Measurements from ENCODE around the gene SDHA. TPM values are rescaled to one million over a fixed set of nuclear protein-coding genes. Genes with fewer than 3 reads are reported as not detected.

Gene SDHA
- polyA plus RNA-seq, 1 donor from 2014 or later: 70.4 TPM

GRCh38 chr5:173392-174290 is 44.5 kb upstream of the SDHA start:
- H3K9me3 ChIP-seq (ENCODE audit: low read length): no peaks in the 10 kb centered on the region
- no peak overlapping the region for H3K4me3 ChIP-seq (ENCODE audit: low read length)
- no peak overlapping the region for H3K27ac ChIP-seq (ENCODE audit: low read length)
- no peak overlapping the region for H2AFZ ChIP-seq (ENCODE audit: low read depth, low read length)
- no peaks in the 10 kb centered on the region for H3K79me2 ChIP-seq (replicated peaks; ENCODE audit: insufficient read depth, low read length)
- H3F3A ChIP-seq (ENCODE audit: insufficient read depth, low read length, poor library complexity, severe bottlenecking): no peaks in the 10 kb centered on the region
- no peak overlapping the region for H3K9ac ChIP-seq (ENCODE audit: low read length)
- no peak for TF ChIP-seq MXI1 (conservative IDR thresholded peaks at IDR 0.05; ENCODE audit: poor library complexity, severe bottlenecking)
- no peak for TF ChIP-seq EP300 (conservative IDR thresholded peaks at IDR 0.05; ENCODE audit: poor library complexity, severe bottlenecking)
- TF ChIP-seq REST (IDR thresholded peaks at IDR 0.05; ENCODE audit: borderline replicate concordance): no peak
- TF ChIP-seq TAF1 (IDR thresholded peaks at IDR 0.05; ENCODE audit: low read depth): no peak
- TF ChIP-seq EZH2 (IDR thresholded peaks at IDR 0.05; ENCODE audit: borderline replicate concordance, insufficient read depth, low read length, poor library complexity, severe bottlenecking): no peak
- TF ChIP-seq POLR2AphosphoS5 (IDR thresholded peaks at IDR 0.05): no peak
- TF ChIP-seq RAD21 (conservative IDR thresholded peaks at IDR 0.05): no peak
- TF ChIP-seq SMC3 (conservative IDR thresholded peaks at IDR 0.05; ENCODE audit: poor library complexity): no peak
- TF ChIP-seq CTCF (IDR thresholded peaks at IDR 0.05; ENCODE audit: poor library complexity, severe bottlenecking): no peak
- no peak overlapping the region for H3K4me2 ChIP-seq (ENCODE audit: low read length)
- no peaks in the 10 kb centered on the region for H3K36me3 ChIP-seq (ENCODE audit: insufficient read depth, low read length)
- H3K9me2 ChIP-seq (ENCODE audit: insufficient read depth, low read length): no peaks in the 10 kb centered on the region
- H4K20me1 ChIP-seq (ENCODE audit: insufficient read depth): no peaks in the 10 kb centered on the region
- no peaks in the 10 kb centered on the region for H3K27me3 ChIP-seq (ENCODE audit: insufficient read depth, low read depth, low read length)

DNA sequence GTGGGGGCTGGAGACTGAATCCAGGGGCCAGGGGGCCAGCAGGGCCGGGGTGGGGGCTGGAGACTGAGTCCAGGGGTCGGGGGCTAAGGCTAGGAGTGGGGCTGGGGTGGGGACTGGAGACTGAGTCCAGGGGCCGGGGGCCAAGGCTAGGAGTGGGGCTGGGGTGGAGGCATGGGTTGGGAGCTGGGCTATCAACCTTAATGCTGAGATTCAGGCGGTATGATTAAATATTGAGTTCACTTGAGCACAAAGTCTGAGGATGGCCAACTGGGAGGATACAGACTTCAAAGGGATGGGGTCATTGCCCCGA is 43.9 kb upstream of the SDHA start:
- H3K36me3 ChIP-seq (ENCODE audit: insufficient read depth, low read length): no peaks in the 10 kb centered on the region
- H3K4me2 ChIP-seq (ENCODE audit: low read length): no peak overlapping the region

More for the DNA sequence above, 43.9 kb upstream of the SDHA start:
- Histone ChIP-seq H3K9me3 (ENCODE audit: low read length) (no peaks in the 10 kb centered on the region), H3F3A (ENCODE audit: insufficient read depth, low read length, poor library complexity, severe bottlenecking) (no peaks in the 10 kb centered on the region), H3K79me2 (replicated peaks; ENCODE audit: insufficient read depth, low read length) (no peaks in the 10 kb centered on the region), H3K4me3 (ENCODE audit: low read length) (no peak overlapping the region), H4K20me1 (ENCODE audit: insufficient read depth) (no peaks in the 10 kb centered on the region), H3K9ac (ENCODE audit: low read length) (no peak overlapping the region), H3K27me3 (ENCODE audit: insufficient read depth, low read depth, low read length) (no peaks in the 10 kb centered on the region), H3K27ac (ENCODE audit: low read length) (no peak overlapping the region), H2AFZ (ENCODE audit: low read depth, low read length) (no peak overlapping the region), H3K9me2 (ENCODE audit: insufficient read depth, low read length) (no peaks in the 10 kb centered on the region)
- TF ChIP-seq MXI1 (conservative IDR thresholded peaks at IDR 0.05; ENCODE audit: poor library complexity, severe bottlenecking) (no peak), EP300 (conservative IDR thresholded peaks at IDR 0.05; ENCODE audit: poor library complexity, severe bottlenecking) (no peak), RAD21 (conservative IDR thresholded peaks at IDR 0.05) (no peak), SMC3 (conservative IDR thresholded peaks at IDR 0.05; ENCODE audit: poor library complexity) (no peak), EZH2 (IDR thresholded peaks at IDR 0.05; ENCODE audit: borderline replicate concordance, insufficient read depth, low read length, poor library complexity, severe bottlenecking) (no peak), POLR2AphosphoS5 (IDR thresholded peaks at IDR 0.05) (no peak), TAF1 (IDR thresholded peaks at IDR 0.05; ENCODE audit: low read depth) (no peak), REST (IDR thresholded peaks at IDR 0.05; ENCODE audit: borderline replicate concordance) (no peak), CTCF (IDR thresholded peaks at IDR 0.05; ENCODE audit: poor library complexity, severe bottlenecking) (no peak)

All from neural cell (in vitro differentiated cells).